Cardiac fibroblast (primary cell): ENCODE data around the gene HTR1A.

ENCODE experiments used
- DNase-seq, 2 donors: peaks; one replicate each; pipeline versions ENCODE4 v3.0.0 to v3.0.0-alpha.2; 2010; ENCODE audit warnings: low read depth in 2 of 2
- H3K4me3 ChIP-seq, 2 donors: replicated peaks in 1 of 2; 1 replicate in 1 of 2; 2 replicates in 1 of 2; pipeline ENCODE4 v1.5.1; 2011; ENCODE audit warnings: low read depth in 2 of 2, low read length in 2 of 2, mild to moderate bottlenecking in 2 of 2, moderate library complexity in 1 of 2
- TF ChIP-seq, protein P1 (sequence below): IDR thresholded peaks from one replicate; pipeline ENCODE4 v1.5.1; 2011; ENCODE audit warnings: low read depth, mild to moderate bottlenecking, low read length, inconsistent platforms

HTR1A gene

DNA sequence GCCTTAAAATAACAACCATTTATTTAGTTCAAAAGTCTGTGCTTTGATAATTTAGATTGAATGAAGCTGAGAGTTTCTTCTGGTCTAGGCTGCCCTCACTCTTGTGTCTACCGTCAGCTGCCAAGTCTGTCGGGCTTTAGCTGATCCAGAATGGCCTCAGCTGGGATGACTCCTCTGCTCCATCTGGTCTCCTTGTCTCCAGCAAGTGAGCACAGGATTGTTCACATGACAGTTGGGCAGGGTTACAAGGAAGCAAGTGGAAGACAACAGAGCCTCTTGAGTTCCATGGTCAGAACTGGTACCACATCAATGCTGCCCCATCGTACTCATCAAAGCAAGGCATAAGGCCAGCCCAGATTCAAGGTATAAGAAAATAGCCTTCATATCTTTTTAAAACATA is 9.0 kb downstream of the HTR1A start:
- DNase-seq: no peak
- TF ChIP-seq, protein P1, sequence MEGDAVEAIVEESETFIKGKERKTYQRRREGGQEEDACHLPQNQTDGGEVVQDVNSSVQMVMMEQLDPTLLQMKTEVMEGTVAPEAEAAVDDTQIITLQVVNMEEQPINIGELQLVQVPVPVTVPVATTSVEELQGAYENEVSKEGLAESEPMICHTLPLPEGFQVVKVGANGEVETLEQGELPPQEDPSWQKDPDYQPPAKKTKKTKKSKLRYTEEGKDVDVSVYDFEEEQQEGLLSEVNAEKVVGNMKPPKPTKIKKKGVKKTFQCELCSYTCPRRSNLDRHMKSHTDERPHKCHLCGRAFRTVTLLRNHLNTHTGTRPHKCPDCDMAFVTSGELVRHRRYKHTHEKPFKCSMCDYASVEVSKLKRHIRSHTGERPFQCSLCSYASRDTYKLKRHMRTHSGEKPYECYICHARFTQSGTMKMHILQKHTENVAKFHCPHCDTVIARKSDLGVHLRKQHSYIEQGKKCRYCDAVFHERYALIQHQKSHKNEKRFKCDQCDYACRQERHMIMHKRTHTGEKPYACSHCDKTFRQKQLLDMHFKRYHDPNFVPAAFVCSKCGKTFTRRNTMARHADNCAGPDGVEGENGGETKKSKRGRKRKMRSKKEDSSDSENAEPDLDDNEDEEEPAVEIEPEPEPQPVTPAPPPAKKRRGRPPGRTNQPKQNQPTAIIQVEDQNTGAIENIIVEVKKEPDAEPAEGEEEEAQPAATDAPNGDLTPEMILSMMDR: no peak
- H3K4me3 ChIP-seq: no peak overlapping the region

GRCh38 chr5:63935103-63935502 is 27.1 kb downstream of the HTR1A start:
- H3K4me3 ChIP-seq: no peak overlapping the region
- DNase-seq: no peak
- TF ChIP-seq, protein P1: no peak

DNA sequence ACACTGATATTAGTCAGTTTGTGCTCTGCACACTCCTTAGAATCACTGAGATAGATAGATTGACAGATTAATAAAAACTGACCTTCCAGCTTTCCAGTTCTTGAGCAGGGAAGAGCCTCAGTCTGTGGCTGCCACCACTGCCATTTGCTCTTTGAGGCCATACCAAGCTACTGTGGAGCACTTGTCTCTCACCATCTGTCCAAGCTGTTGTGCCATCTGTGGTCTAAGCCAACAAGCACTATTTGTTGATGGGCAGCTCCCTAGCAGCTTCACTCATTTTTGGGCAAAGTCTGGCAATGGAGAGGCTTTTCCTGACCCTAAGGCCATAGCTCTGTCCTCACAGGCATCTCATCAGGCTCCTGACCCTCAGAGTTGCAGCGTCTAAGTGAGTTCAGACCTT is 30.4 kb downstream of the HTR1A start:
- TF ChIP-seq, protein P1: no peak
- no peak for DNase-seq
- H3K4me3 ChIP-seq: no peak overlapping the region

DNA sequence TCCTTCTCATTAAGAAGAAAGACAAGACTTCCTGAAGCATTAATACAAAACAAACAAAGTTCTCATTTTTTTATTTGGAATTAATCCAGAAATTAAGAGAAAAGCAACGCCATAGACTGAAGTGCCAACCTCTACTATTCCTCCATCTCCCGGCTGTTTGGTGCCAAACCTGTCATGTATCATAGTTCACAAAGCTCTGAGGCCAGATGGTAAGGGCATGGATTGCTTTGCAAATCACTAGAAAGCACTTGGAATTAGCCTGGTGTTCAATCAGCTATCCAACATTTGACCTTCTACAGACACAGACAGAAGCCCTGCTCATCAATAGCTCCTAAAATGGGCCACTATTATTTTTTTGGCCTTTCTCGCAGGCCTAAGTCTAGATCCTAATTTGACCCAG is 33.8 kb downstream of the HTR1A start:
- H3K4me3 ChIP-seq: no peak overlapping the region
- DNase-seq: no peak
- TF ChIP-seq, protein P1: no peak

DNA sequence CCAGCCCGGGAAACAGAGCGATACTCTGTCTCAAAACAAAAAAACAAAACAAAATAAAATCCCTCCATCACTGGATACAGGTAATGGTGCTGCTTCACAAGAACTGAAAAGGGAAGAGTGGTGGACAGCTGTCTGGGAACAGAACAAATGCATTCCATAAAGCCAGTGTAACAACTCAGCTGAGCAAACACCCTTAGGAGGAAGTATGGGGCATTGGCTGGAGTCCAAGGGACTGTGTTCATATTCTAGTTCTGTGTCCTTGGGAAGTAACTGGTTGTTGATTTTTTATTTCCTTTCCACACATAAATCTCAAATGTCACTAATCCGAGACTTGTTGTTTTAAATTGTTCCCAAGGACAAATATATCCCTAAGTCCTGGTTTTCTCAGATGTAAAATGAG is 38.3 kb downstream of the HTR1A start:
- DNase-seq: no peak
- no peak overlapping the region for H3K4me3 ChIP-seq
- TF ChIP-seq, protein P1: no peak

DNA sequence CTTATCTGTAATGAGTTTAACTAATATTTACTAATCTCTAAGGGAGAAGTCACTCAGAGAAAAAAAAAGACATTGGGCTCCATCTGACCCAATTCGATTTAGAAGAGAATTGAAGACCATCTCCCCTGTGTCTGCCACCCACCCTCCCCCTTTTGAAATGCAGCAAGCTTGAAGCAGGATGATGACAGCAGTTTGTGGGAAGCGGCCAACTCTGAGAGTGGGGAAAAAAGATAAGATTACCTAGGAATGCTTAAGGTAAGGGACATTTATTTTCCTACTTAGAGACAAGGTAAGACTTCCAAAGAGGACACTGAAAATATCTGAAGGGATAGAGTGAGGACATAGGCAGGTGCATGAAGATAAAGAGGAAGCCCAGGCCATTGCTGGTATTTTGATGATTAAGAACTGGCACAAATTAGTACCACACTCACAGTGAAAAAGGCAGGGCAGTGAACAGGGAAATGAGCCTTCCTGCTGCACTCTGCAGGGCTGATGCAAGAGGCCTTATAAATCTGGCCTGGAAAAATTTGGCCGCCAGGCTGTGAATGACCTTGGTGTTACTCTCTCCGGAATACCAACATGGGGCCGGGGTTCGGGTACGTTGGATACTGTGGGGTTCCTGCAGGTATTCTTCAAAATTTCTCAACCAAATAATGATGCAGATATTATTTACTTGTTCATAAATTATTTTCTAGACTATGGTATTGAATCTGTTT is 42.3 kb downstream of the HTR1A start:
- H3K4me3 ChIP-seq: no peak overlapping the region
- TF ChIP-seq, protein P1: no peak
- no peak for DNase-seq

DNA sequence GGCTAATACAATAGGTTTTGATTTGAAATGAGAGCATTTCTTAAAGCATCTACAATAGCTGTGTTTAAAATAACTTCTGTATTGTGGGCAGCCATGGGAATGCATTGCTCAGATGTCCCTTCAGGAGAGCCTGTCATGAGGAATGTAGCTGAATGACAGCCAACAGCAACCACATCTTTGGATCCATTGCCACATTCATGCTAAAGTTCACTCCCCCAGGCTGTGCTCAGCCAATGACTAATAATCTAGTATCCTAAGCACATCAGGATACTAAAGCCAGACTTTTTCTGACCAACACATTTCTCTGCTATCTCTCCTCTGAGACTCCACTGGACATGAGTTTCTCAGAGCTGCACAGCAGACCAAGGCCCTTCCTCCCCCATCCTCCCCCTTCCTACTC is 45.5 kb downstream of the HTR1A start:
- peak; percentile 1 to 19 for DNase-seq
- no peak overlapping the region for H3K4me3 ChIP-seq
- TF ChIP-seq, protein P1: no peak
